ENCODE measurements around the gene CCDC85C. TPM values are rescaled to one million over a fixed set of nuclear protein-coding genes. Genes with fewer than 3 reads are reported as not detected.

CCDC85C gene
- total and polyA plus RNA-seq, 2 experiments from 2014 or later: 4.5 to 24.9 TPM

DNA sequence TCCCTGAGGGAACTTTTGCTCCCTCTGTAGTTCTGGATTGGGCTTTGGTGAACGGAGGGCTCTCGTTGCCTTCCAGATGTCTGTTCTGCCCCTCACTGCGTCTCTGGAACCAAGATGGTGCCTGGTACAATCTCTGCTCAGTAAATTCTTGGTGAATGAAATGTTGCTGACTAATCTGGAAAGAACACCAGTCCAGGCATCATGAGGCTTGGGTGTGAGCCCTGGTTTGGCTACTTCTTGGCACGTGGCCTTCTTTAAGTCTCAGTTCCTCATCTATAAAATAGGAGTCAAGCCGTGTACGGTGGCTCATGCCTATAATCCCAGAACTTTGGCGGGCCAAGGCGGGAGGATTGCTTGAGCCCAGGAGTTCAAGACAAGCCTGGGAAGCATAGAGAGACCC lies 45.2 kb upstream of the CCDC85C start:
- H3K4me2 ChIP-seq: no peak overlapping the region
- Mint-ChIP-seq H3K4me1 (peaks cover 3% of the 10 kb centered on the region), H3K27ac (no peak overlapping the region), H3K36me3 (ENCODE audit: low read depth) (no peaks in the 10 kb centered on the region), H3K9me3 (no peaks in the 10 kb centered on the region), H3K4me3 (no peak overlapping the region), H3K27me3 (ENCODE audit: insufficient read depth, low read depth, poor library complexity) (peaks cover 27% of the 10 kb centered on the region)
- peaks cover 3% of the 10 kb centered on the region; the same call in 1 of the 2 replicates for H3K4me1 ChIP-seq (ENCODE audit: insufficient read depth)
- no peaks in the 10 kb centered on the region for H3F3A ChIP-seq (replicated peaks; ENCODE audit: low read depth)
- no peaks in the 10 kb centered on the region for H3K79me2 ChIP-seq (replicated peaks; ENCODE audit: insufficient read depth)
- H3K27me3 ChIP-seq (ENCODE audit: insufficient read depth): peaks cover 19% of the 10 kb centered on the region
- no peaks in the 10 kb centered on the region for H3K9me2 ChIP-seq (ENCODE audit: insufficient read depth)
- H3K27ac ChIP-seq (ENCODE audit: low read depth): no peak overlapping the region
- H3K4me3 ChIP-seq: no peak overlapping the region
- H4K20me1 ChIP-seq (replicated peaks; ENCODE audit: insufficient read depth): no peaks in the 10 kb centered on the region
- no peak for TF ChIP-seq STAT1 (IDR thresholded peaks at IDR 0.05; ENCODE audit: unreplicated experiment)
- no peak for TF ChIP-seq ZNF331 (CRISPR knock-in tag; IDR thresholded peaks at IDR 0.05; ENCODE audit: low read depth)
- no peak for TF ChIP-seq CREB1 (CRISPR knock-in tag; IDR thresholded peaks at IDR 0.05; ENCODE audit: low read depth)
- TF ChIP-seq NANOG (IDR thresholded peaks at IDR 0.05; ENCODE audit: borderline replicate concordance): no peak
- TF ChIP-seq, protein P1, sequence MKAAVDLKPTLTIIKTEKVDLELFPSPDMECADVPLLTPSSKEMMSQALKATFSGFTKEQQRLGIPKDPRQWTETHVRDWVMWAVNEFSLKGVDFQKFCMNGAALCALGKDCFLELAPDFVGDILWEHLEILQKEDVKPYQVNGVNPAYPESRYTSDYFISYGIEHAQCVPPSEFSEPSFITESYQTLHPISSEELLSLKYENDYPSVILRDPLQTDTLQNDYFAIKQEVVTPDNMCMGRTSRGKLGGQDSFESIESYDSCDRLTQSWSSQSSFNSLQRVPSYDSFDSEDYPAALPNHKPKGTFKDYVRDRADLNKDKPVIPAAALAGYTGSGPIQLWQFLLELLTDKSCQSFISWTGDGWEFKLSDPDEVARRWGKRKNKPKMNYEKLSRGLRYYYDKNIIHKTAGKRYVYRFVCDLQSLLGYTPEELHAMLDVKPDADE (IDR thresholded peaks at IDR 0.05): no peak
- TF ChIP-seq JUNB (IDR thresholded peaks at IDR 0.05; ENCODE audit: unreplicated experiment): no peak
- TF ChIP-seq EZH2phosphoT487 (IDR thresholded peaks at IDR 0.05; ENCODE audit: unreplicated experiment): no peak
- no peak for TF ChIP-seq POLR2AphosphoS5 (IDR thresholded peaks at IDR 0.05; ENCODE audit: low read depth)
- TF ChIP-seq, protein P2, sequence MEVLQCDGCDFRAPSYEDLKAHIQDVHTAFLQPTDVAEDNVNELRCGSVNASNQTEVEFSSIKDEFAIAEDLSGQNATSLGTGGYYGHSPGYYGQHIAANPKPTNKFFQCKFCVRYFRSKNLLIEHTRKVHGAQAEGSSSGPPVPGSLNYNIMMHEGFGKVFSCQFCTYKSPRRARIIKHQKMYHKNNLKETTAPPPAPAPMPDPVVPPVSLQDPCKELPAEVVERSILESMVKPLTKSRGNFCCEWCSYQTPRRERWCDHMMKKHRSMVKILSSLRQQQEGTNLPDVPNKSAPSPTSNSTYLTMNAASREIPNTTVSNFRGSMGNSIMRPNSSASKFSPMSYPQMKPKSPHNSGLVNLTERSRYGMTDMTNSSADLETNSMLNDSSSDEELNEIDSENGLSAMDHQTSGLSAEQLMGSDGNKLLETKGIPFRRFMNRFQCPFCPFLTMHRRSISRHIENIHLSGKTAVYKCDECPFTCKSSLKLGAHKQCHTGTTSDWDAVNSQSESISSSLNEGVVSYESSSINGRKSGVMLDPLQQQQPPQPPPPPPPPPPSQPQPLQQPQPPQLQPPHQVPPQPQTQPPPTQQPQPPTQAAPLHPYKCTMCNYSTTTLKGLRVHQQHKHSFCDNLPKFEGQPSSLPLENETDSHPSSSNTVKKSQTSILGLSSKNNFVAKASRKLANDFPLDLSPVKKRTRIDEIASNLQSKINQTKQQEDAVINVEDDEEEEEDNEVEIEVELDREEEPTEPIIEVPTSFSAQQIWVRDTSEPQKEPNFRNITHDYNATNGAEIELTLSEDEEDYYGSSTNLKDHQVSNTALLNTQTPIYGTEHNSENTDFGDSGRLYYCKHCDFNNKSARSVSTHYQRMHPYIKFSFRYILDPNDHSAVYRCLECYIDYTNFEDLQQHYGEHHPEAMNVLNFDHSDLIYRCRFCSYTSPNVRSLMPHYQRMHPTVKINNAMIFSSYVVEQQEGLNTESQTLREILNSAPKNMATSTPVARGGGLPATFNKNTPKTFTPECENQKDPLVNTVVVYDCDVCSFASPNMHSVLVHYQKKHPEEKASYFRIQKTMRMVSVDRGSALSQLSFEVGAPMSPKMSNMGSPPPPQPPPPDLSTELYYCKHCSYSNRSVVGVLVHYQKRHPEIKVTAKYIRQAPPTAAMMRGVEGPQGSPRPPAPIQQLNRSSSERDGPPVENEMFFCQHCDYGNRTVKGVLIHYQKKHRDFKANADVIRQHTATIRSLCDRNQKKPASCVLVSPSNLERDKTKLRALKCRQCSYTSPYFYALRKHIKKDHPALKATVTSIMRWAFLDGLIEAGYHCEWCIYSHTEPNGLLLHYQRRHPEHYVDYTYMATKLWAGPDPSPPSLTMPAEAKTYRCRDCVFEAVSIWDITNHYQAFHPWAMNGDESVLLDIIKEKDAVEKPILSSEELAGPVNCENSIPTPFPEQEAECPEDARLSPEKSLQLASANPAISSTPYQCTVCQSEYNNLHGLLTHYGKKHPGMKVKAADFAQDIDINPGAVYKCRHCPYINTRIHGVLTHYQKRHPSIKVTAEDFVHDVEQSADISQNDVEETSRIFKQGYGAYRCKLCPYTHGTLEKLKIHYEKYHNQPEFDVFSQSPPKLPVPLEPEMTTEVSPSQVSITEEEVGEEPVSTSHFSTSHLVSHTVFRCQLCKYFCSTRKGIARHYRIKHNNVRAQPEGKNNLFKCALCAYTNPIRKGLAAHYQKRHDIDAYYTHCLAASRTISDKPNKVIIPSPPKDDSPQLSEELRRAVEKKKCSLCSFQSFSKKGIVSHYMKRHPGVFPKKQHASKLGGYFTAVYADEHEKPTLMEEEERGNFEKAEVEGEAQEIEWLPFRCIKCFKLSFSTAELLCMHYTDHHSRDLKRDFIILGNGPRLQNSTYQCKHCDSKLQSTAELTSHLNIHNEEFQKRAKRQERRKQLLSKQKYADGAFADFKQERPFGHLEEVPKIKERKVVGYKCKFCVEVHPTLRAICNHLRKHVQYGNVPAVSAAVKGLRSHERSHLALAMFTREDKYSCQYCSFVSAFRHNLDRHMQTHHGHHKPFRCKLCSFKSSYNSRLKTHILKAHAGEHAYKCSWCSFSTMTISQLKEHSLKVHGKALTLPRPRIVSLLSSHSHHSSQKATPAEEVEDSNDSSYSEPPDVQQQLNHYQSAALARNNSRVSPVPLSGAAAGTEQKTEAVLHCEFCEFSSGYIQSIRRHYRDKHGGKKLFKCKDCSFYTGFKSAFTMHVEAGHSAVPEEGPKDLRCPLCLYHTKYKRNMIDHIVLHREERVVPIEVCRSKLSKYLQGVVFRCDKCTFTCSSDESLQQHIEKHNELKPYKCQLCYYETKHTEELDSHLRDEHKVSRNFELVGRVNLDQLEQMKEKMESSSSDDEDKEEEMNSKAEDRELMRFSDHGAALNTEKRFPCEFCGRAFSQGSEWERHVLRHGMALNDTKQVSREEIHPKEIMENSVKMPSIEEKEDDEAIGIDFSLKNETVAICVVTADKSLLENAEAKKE (CRISPR knock-in tag; IDR thresholded peaks at IDR 0.05): no peak
- TF ChIP-seq, protein P3, sequence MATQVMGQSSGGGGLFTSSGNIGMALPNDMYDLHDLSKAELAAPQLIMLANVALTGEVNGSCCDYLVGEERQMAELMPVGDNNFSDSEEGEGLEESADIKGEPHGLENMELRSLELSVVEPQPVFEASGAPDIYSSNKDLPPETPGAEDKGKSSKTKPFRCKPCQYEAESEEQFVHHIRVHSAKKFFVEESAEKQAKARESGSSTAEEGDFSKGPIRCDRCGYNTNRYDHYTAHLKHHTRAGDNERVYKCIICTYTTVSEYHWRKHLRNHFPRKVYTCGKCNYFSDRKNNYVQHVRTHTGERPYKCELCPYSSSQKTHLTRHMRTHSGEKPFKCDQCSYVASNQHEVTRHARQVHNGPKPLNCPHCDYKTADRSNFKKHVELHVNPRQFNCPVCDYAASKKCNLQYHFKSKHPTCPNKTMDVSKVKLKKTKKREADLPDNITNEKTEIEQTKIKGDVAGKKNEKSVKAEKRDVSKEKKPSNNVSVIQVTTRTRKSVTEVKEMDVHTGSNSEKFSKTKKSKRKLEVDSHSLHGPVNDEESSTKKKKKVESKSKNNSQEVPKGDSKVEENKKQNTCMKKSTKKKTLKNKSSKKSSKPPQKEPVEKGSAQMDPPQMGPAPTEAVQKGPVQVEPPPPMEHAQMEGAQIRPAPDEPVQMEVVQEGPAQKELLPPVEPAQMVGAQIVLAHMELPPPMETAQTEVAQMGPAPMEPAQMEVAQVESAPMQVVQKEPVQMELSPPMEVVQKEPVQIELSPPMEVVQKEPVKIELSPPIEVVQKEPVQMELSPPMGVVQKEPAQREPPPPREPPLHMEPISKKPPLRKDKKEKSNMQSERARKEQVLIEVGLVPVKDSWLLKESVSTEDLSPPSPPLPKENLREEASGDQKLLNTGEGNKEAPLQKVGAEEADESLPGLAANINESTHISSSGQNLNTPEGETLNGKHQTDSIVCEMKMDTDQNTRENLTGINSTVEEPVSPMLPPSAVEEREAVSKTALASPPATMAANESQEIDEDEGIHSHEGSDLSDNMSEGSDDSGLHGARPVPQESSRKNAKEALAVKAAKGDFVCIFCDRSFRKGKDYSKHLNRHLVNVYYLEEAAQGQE (IDR thresholded peaks at IDR 0.05; ENCODE audit: unreplicated experiment): no peak
- TF ChIP-seq, protein P4, sequence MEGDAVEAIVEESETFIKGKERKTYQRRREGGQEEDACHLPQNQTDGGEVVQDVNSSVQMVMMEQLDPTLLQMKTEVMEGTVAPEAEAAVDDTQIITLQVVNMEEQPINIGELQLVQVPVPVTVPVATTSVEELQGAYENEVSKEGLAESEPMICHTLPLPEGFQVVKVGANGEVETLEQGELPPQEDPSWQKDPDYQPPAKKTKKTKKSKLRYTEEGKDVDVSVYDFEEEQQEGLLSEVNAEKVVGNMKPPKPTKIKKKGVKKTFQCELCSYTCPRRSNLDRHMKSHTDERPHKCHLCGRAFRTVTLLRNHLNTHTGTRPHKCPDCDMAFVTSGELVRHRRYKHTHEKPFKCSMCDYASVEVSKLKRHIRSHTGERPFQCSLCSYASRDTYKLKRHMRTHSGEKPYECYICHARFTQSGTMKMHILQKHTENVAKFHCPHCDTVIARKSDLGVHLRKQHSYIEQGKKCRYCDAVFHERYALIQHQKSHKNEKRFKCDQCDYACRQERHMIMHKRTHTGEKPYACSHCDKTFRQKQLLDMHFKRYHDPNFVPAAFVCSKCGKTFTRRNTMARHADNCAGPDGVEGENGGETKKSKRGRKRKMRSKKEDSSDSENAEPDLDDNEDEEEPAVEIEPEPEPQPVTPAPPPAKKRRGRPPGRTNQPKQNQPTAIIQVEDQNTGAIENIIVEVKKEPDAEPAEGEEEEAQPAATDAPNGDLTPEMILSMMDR (conservative IDR thresholded peaks at IDR 0.05; ENCODE audit: low read depth in 2 of 2): no peak
- TF ChIP-seq EZH2 (IDR thresholded peaks at IDR 0.05; ENCODE audit: low read depth, unreplicated experiment): no peak
- no peak overlapping the region for H2AFZ ChIP-seq
- DNase-seq (ENCODE audit: low spot score): no peak
- H3K36me3 ChIP-seq (ENCODE audit: insufficient read depth): no peaks in the 10 kb centered on the region
- ATAC-seq: no peak
